Parathyroid adenoma (tissue), 2 donors: ENCODE data around the gene PANK2.
"Not testable (repeated sequence)": the region's sequence is repeated elsewhere in the genome, so short reads cannot be mapped to it uniquely, and the experiment has no call there.

ENCODE experiments used
- H2AFZ ChIP-seq: fragments of 300-600 bp; sonication (generic); one replicate; pipeline ENCODE4 v1.7.0; 2017; ENCODE audit warnings: antibody characterized with exemption, mild to moderate bottlenecking
- H3K27ac ChIP-seq: fragments of 300-600 bp; sonication (generic); one replicate; pipeline ENCODE4 v1.7.0; 2017
- H3K27me3 ChIP-seq: fragments of 300-600 bp; sonication (generic); one replicate; pipeline ENCODE4 v1.7.0; 2017; ENCODE audit warnings: low read length; ENCODE audit not compliant: control insufficient read depth, insufficient read depth
- H3K36me3 ChIP-seq: fragments of 300-600 bp; sonication (generic); one replicate; pipeline ENCODE4 v1.7.0; 2017; ENCODE audit warnings: low read length; ENCODE audit not compliant: control insufficient read depth, insufficient read depth
- H3K4me1 ChIP-seq: fragments of 300-600 bp; sonication (generic); one replicate; pipeline ENCODE4 v1.7.0; 2017; ENCODE audit warnings: control low read depth
- H3K4me2 ChIP-seq: fragments of 300-600 bp; sonication (generic); one replicate; pipeline ENCODE4 v1.7.0; 2017; ENCODE audit warnings: low read length
- H3K4me3 ChIP-seq: fragments of 300-600 bp; sonication (generic); one replicate; pipeline ENCODE4 v1.7.0; 2017; ENCODE audit warnings: low read depth, low read length
- H3K79me2 ChIP-seq: fragments of 300-600 bp; sonication (generic); one replicate; pipeline ENCODE4 v1.7.0; 2017; ENCODE audit warnings: control low read depth
- H3K9ac ChIP-seq: fragments of 300-600 bp; sonication (generic); one replicate; pipeline ENCODE4 v1.7.0; 2017; ENCODE audit warnings: mild to moderate bottlenecking
- H3K9me3 ChIP-seq: fragments of 300-600 bp; sonication (generic); one replicate; pipeline ENCODE4 v1.7.0; 2017; ENCODE audit warnings: low read length; ENCODE audit not compliant: control insufficient read depth
- CTCF ChIP-seq: fragments of 300-600 bp; sonication (generic); IDR thresholded peaks from one replicate; pipeline ENCODE4 v1.7.0; 2017; ENCODE audit warnings: antibody characterized with exemption, mild to moderate bottlenecking
- donor health status: primary hyperparathyroidism.

PANK2 gene

GRCh38 chr20:3874194-3874844, 14.9 kb upstream of the PANK2 start:
- Histone ChIP-seq H3K4me1 (no peaks in the 10 kb centered on the region), H3K4me3 (no peak overlapping the region), H3K79me2 (no peaks in the 10 kb centered on the region), H2AFZ (no peak overlapping the region), H3K9ac (no peak overlapping the region), H3K36me3 (no peaks in the 10 kb centered on the region), H3K27ac (no peak overlapping the region), H3K27me3 (no peaks in the 10 kb centered on the region), H3K9me3 (no peaks in the 10 kb centered on the region), H3K4me2 (no peak overlapping the region)
- TF ChIP-seq CTCF: no peak

GRCh38 chr20:3875378-3875974, 13.7 kb upstream of the PANK2 start:
- H3K9me3 ChIP-seq: no peaks in the 10 kb centered on the region
- H3K27ac ChIP-seq: no peak overlapping the region
- H3K4me2 ChIP-seq: no peak overlapping the region
- no peaks in the 10 kb centered on the region for H3K79me2 ChIP-seq
- H2AFZ ChIP-seq: no peak overlapping the region
- H3K27me3 ChIP-seq: no peaks in the 10 kb centered on the region
- no peak for TF ChIP-seq CTCF
- H3K36me3 ChIP-seq: no peaks in the 10 kb centered on the region
- H3K4me1 ChIP-seq: no peaks in the 10 kb centered on the region
- no peak overlapping the region for H3K4me3 ChIP-seq
- no peak overlapping the region for H3K9ac ChIP-seq

- no peak overlapping the region for H3K27ac ChIP-seq
- H3K9me3 ChIP-seq: no peaks in the 10 kb centered on the region
- H3K36me3 ChIP-seq: no peaks in the 10 kb centered on the region
- H2AFZ ChIP-seq: no peak overlapping the region
- H3K4me1 ChIP-seq: no peaks in the 10 kb centered on the region
- no peaks in the 10 kb centered on the region for H3K27me3 ChIP-seq
- no peak for TF ChIP-seq CTCF
- H3K4me3 ChIP-seq: no peak overlapping the region
- H3K9ac ChIP-seq: no peak overlapping the region
- no peak overlapping the region for H3K4me2 ChIP-seq
- H3K79me2 ChIP-seq: no peaks in the 10 kb centered on the region
Observed at GRCh38 chr20:3876000-3876399, 13.2 kb upstream of the PANK2 start.

- Histone ChIP-seq H3K4me1 (no peaks in the 10 kb centered on the region), H2AFZ (no peak overlapping the region), H3K4me3 (no peak overlapping the region), H3K4me2 (no peak overlapping the region), H3K79me2 (no peaks in the 10 kb centered on the region), H3K36me3 (no peaks in the 10 kb centered on the region), H3K9me3 (no peaks in the 10 kb centered on the region), H3K27me3 (no peaks in the 10 kb centered on the region), H3K27ac (no peak overlapping the region), H3K9ac (no peak overlapping the region)
- TF ChIP-seq CTCF: no peak
Observed at GRCh38 chr20:3876676-3877075, 12.5 kb upstream of the PANK2 start.

- not testable (repeated sequence) for H3K9me3 ChIP-seq, H3K9ac ChIP-seq, H3K4me1 ChIP-seq, H3K4me3 ChIP-seq, H2AFZ ChIP-seq, H3K36me3 ChIP-seq, H3K4me2 ChIP-seq, H3K27ac ChIP-seq, H3K27me3 ChIP-seq, H3K79me2 ChIP-seq
Observed at GRCh38 chr20:3878921-3879274, 10.3 kb upstream of the PANK2 start.
